Activated CD4-positive, alpha-beta T cell treated with anti-CD3 and anti-CD28 coated beads for 36 hours (primary cell): ENCODE data around the gene PTPRG. TPM values are rescaled to one million over a fixed set of nuclear protein-coding genes. Genes with fewer than 3 reads are reported as not detected.

Experiments used
- ATAC-seq: fragments of 200-7000 bp; cut with Tn5 transposase; one replicate; pipeline ENCODE4 v1.10.0; 2021; ENCODE audit warnings: mild to moderate bottlenecking, moderate library complexity
- CTCF ChIA-PET: fragments of 350-600 bp; sonication (Branson Sonifier 250); formaldehyde crosslinking; loops from one replicate; lab custom pipeline; 2021; ENCODE audit warnings: antibody characterized with exemption; lab: Charles Lee
- POLR2A ChIA-PET: fragments of 350-600 bp; sonication (Branson Sonifier 250); formaldehyde crosslinking; loops from one replicate; lab custom pipeline; 2021; ENCODE audit warnings: antibody characterized with exemption, inconsistent platforms; lab: Charles Lee
- DNase-seq: peaks from one replicate; pipeline ENCODE4 v3.0.0-alpha.2; 2020
- H3K27ac Mint-ChIP-seq: one replicate; pipeline ENCODE4 v1.8.0; 2021; ENCODE audit warnings: mixed read lengths
- H3K27me3 Mint-ChIP-seq: one replicate; pipeline ENCODE4 v1.8.0; 2021; ENCODE audit warnings: mixed read lengths
- H3K36me3 Mint-ChIP-seq: one replicate; pipeline ENCODE4 v1.8.0; 2021; ENCODE audit warnings: low read depth, mixed read lengths
- H3K4me1 Mint-ChIP-seq: one replicate; pipeline ENCODE4 v1.8.0; 2021; ENCODE audit warnings: mixed read lengths
- H3K4me3 Mint-ChIP-seq: one replicate; pipeline ENCODE4 v1.8.0; 2021; ENCODE audit warnings: mild to moderate bottlenecking, moderate library complexity, mixed read lengths
- H3K9me3 Mint-ChIP-seq: one replicate; pipeline ENCODE4 v1.8.0; 2021; ENCODE audit warnings: low read depth, mixed read lengths
- intact Hi-C, 2 experiments: fragments of 100-400 bp; cut with DNase I in 1 of 2; cut with micrococcal nuclease in 1 of 2; formaldehyde crosslinking; loops; one replicate each; pipeline versions ENCODE4 v1.14.2 to v1.15.1; 2022 to 2024; cut with DNase I, micrococcal nuclease
- total RNA-seq, 2 experiments: library from RNA; stranded (reverse); gene quantifications; one replicate each; pipeline ENCODE4 v1.2.3, GENCODE V29; 2021

The PTPRG gene
- total RNA-seq, 2 experiments from 2014 or later: 0.32 to 0.33 TPM

- H3K4me1 Mint-ChIP-seq: no peaks in the 10 kb centered on the region
- ATAC-seq: no peak
- CTCF ChIA-PET: no interaction called here
- no peak overlapping the region for H3K4me3 Mint-ChIP-seq
- no peak for DNase-seq
- no peaks in the 10 kb centered on the region for H3K36me3 Mint-ChIP-seq
- POLR2A ChIA-PET: no interaction called here
- no peaks in the 10 kb centered on the region for H3K27me3 Mint-ChIP-seq
- no peak overlapping the region for H3K27ac Mint-ChIP-seq
- no peaks in the 10 kb centered on the region for H3K9me3 Mint-ChIP-seq
- intact Hi-C loops: no loop called here
These were observed 487.2 kb downstream of the PTPRG start for GRCh38 chr3:62048577-62048976.

DNA sequence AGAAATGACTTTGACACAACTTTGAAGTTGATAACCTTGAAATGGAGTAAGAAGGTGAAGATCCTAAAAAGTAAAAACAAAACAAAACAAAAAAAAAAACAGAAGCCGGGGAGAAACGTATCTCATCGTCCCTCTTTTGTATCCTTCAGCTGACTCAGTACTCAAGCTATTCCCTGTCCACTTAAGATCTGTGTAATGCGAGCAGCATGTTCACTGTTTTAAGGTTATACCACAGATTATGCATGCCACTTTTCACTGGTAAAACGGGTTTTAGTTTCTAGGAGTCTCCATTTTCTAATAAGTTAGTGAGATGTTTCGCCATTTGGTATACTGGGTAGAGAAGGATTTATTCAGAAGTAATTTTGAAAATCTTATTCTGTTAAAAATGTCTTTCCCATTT is 487.7 kb downstream of the PTPRG start:
- no peak for ATAC-seq
- Mint-ChIP-seq H3K9me3 (no peaks in the 10 kb centered on the region), H3K4me3 (no peak overlapping the region), H3K4me1 (no peaks in the 10 kb centered on the region), H3K27ac (no peak overlapping the region), H3K36me3 (no peaks in the 10 kb centered on the region), H3K27me3 (no peaks in the 10 kb centered on the region)
- intact Hi-C loops: no loop called here
- POLR2A ChIA-PET: no interaction called here
- CTCF ChIA-PET: no interaction called here
- no peak for DNase-seq

DNA sequence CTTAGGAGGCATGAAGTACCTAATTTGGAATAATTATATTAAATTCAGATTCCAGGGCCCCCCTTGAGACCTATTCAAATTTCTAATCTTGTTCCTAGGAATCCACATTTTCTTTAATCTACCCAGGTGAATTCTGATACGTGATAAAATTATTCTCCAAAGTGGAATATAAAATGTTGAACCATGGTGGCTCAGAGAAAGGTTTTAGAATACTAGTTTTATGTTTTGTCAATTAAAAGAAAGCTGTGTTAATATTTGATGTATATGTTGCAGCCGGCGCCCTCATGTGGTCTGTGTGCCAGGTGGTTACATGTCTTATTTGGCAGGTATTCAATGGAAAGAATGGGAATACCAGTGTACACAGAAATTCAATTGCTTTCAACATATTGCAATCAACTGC is 490.1 kb downstream of the PTPRG start:
- Mint-ChIP-seq H3K9me3 (no peaks in the 10 kb centered on the region), H3K27ac (no peak overlapping the region), H3K4me3 (no peak overlapping the region), H3K36me3 (no peaks in the 10 kb centered on the region), H3K4me1 (no peaks in the 10 kb centered on the region), H3K27me3 (no peaks in the 10 kb centered on the region)
- ChIA-PET POLR2A (no interaction called here), CTCF (no interaction called here)
- intact Hi-C loops: no loop called here
- no peak for ATAC-seq
- DNase-seq: peak; percentile 10

DNA sequence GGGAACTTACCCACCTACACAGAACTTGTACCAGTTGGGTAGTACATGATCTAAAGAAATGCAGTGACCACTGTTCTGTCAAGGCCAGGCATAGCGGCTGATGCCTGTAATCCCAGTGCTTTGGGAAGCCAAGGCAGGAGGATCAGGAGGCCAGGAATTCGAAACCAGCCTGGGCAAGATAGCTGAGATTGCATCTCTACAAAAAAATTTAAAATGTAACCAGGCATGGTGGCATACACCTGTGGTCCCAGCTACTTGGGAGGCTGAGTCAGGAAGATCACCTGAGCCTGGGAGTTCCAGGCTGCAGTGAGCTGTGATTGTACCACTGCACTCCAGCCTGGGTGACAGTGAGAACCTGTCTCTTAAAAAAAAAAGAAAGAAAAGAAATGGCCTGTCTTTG is 491.0 kb downstream of the PTPRG start:
- Mint-ChIP-seq H3K36me3 (no peaks in the 10 kb centered on the region), H3K4me3 (no peak overlapping the region), H3K27ac (no peak overlapping the region), H3K4me1 (no peaks in the 10 kb centered on the region), H3K9me3 (no peaks in the 10 kb centered on the region), H3K27me3 (no peaks in the 10 kb centered on the region)
- intact Hi-C loops: no loop called here
- ChIA-PET POLR2A (no interaction called here), CTCF (no interaction called here)
- ATAC-seq (no peak), DNase-seq (no peak)

- DNase-seq (no peak), ATAC-seq (no peak)
- no peaks in the 10 kb centered on the region for H3K9me3 Mint-ChIP-seq
- no peak overlapping the region for H3K4me3 Mint-ChIP-seq
- no peaks in the 10 kb centered on the region for H3K4me1 Mint-ChIP-seq
- CTCF ChIA-PET: no interaction called here
- POLR2A ChIA-PET: no interaction called here
- H3K36me3 Mint-ChIP-seq: no peaks in the 10 kb centered on the region
- H3K27me3 Mint-ChIP-seq: no peaks in the 10 kb centered on the region
- H3K27ac Mint-ChIP-seq: no peak overlapping the region
- intact Hi-C loops: no loop called here
These were observed 495.3 kb downstream of the PTPRG start for GRCh38 chr3:62056658-62057057.

GRCh38 chr3:62057339-62058047 is 496.1 kb downstream of the PTPRG start:
- CTCF ChIA-PET: no interaction called here
- H3K4me3 Mint-ChIP-seq: no peak overlapping the region

GRCh38 chr3:62065985-62066693 is 504.8 kb downstream of the PTPRG start:
- Mint-ChIP-seq H3K27ac (no peak overlapping the region), H3K4me1 (no peaks in the 10 kb centered on the region), H3K36me3 (no peaks in the 10 kb centered on the region), H3K4me3 (no peak overlapping the region), H3K27me3 (peaks cover 4% of the 10 kb centered on the region), H3K9me3 (no peaks in the 10 kb centered on the region)
- POLR2A ChIA-PET: no interaction called here
- DNase-seq (no peak), ATAC-seq (no peak)
- CTCF ChIA-PET: no interaction called here
- intact Hi-C loops: no loop called here

More at GRCh38 chr3:62057339-62058047, 496.1 kb downstream of the PTPRG start:
- H3K27me3 Mint-ChIP-seq: peaks cover 2% of the 10 kb centered on the region
- POLR2A ChIA-PET: no interaction called here
- ATAC-seq (no peak), DNase-seq (no peak)
- H3K27ac Mint-ChIP-seq: no peak overlapping the region
- no peaks in the 10 kb centered on the region for H3K9me3 Mint-ChIP-seq
- intact Hi-C loops: no loop called here
- no peaks in the 10 kb centered on the region for H3K4me1 Mint-ChIP-seq
- H3K36me3 Mint-ChIP-seq: no peaks in the 10 kb centered on the region

GRCh38 chr3:62068337-62068736 is 507.0 kb downstream of the PTPRG start:
- Mint-ChIP-seq H3K27me3 (peaks cover 2% of the 10 kb centered on the region), H3K9me3 (no peaks in the 10 kb centered on the region), H3K36me3 (no peaks in the 10 kb centered on the region), H3K4me3 (no peak overlapping the region), H3K4me1 (no peaks in the 10 kb centered on the region), H3K27ac (no peak overlapping the region)
- ChIA-PET CTCF (no interaction called here), POLR2A (no interaction called here)
- no peak for ATAC-seq
- no peak for DNase-seq
- intact Hi-C loops: no loop called here

- Mint-ChIP-seq H3K9me3 (no peaks in the 10 kb centered on the region), H3K27me3 (peaks cover 2% of the 10 kb centered on the region), H3K27ac (no peak overlapping the region), H3K4me1 (no peaks in the 10 kb centered on the region), H3K36me3 (no peaks in the 10 kb centered on the region), H3K4me3 (no peak overlapping the region)
- no peak for ATAC-seq
- CTCF ChIA-PET: no interaction called here
- intact Hi-C loops: no loop called here
- POLR2A ChIA-PET: no interaction called here
- no peak for DNase-seq
These were observed 509.5 kb downstream of the PTPRG start for GRCh38 chr3:62070891-62071290.

DNA sequence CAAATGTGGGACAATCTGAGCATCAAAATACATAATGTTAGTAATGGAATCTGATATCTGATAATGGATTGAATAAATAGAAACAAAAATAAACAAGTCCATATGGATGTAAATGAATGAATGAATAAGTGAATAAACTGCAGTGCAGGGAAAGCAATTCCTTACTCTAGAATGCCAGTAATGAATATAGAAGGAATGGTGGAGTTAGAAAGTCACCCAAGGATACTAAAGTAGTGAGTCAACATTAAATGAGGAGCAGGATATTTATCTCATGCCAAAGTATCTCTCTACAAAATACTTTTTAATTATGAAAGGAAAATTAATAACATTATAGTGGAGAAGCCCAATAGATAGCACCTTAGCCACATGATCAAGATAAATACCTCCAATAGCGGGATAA is 511.7 kb downstream of the PTPRG start:
- no peak for ATAC-seq
- Mint-ChIP-seq H3K9me3 (no peaks in the 10 kb centered on the region), H3K4me1 (no peaks in the 10 kb centered on the region), H3K27me3 (peaks cover 2% of the 10 kb centered on the region), H3K4me3 (no peak overlapping the region), H3K36me3 (no peaks in the 10 kb centered on the region), H3K27ac (no peak overlapping the region)
- DNase-seq: no peak
- CTCF ChIA-PET: no interaction called here
- POLR2A ChIA-PET: no interaction called here
- intact Hi-C loops: no loop called here

GRCh38 chr3:62084558-62084957 is 523.2 kb downstream of the PTPRG start:
- POLR2A ChIA-PET: no interaction called here
- intact Hi-C loops: no loop called here
- H3K9me3 Mint-ChIP-seq: no peaks in the 10 kb centered on the region
- no peak overlapping the region for H3K4me3 Mint-ChIP-seq
- H3K27ac Mint-ChIP-seq: no peak overlapping the region
- H3K27me3 Mint-ChIP-seq: peaks cover 5% of the 10 kb centered on the region
- no peaks in the 10 kb centered on the region for H3K36me3 Mint-ChIP-seq
- no peak for DNase-seq
- H3K4me1 Mint-ChIP-seq: no peaks in the 10 kb centered on the region
- CTCF ChIA-PET: no interaction called here
- no peak for ATAC-seq

- Mint-ChIP-seq H3K36me3 (no peaks in the 10 kb centered on the region), H3K4me3 (no peak overlapping the region), H3K27ac (no peak overlapping the region), H3K27me3 (peaks cover 4% of the 10 kb centered on the region), H3K4me1 (no peaks in the 10 kb centered on the region), H3K9me3 (no peaks in the 10 kb centered on the region)
- DNase-seq (no peak), ATAC-seq (no peak)
- POLR2A ChIA-PET: no interaction called here
- intact Hi-C loops: no loop called here
- CTCF ChIA-PET: no interaction called here
These were observed 527.2 kb downstream of the PTPRG start for GRCh38 chr3:62088472-62089104.
